Prostate gland (tissue), 2 donors: ENCODE data around the gene ZNF136. TPM values are rescaled to one million over a fixed set of nuclear protein-coding genes. Genes with fewer than 3 reads are reported as not detected.

Source experiments
- DNase-seq: peaks from one replicate; pipeline ENCODE4 v3.0.0-alpha.2; 2019; ENCODE audit warnings: low spot score
- H3K27ac ChIP-seq, 2 donors: fragments of 200-600 bp; sonication (generic); 2 replicates each; pipeline ENCODE4 v1.5.1; 2017 to 2019
- H3K27me3 ChIP-seq: fragments of 200-600 bp; sonication (generic); replicated peaks from 2 replicates; pipeline ENCODE4 v1.5.1; 2019; ENCODE audit not compliant: insufficient read depth
- H3K36me3 ChIP-seq, 2 donors: fragments of 200-600 bp; sonication (generic); 1 replicate in 1 of 2; 2 replicates in 1 of 2; pipeline versions ENCODE4 v1.5.1 to v1.8.1; 2017 to 2019
- H3K4me1 ChIP-seq: fragments of 200-600 bp; sonication (generic); replicated peaks from 2 replicates; pipeline ENCODE4 v1.5.1; 2019
- H3K4me3 ChIP-seq, 2 donors: fragments of 200-600 bp; sonication (generic); 2 replicates each; pipeline ENCODE4 v1.5.1; 2017 to 2019
- H3K9me3 ChIP-seq: fragments of 200-600 bp; sonication (generic); 2 replicates; pipeline ENCODE4 v1.5.1; 2017
- CTCF ChIP-seq, 4 experiments: fragments of 200-600 bp in 2 of 4; fragments of 450-650 bp in 2 of 4; sonication (generic) in 2 of 4; IDR thresholded peaks; 1 replicate in 3 of 4; 2 replicates in 1 of 4; pipeline ENCODE4 v1.5.1; 2016 to 2019; ENCODE audit warnings: antibody characterized with exemption in 4 of 4, mild to moderate bottlenecking in 2 of 4, moderate library complexity in 2 of 4
- POLR2A ChIP-seq: fragments of 450-650 bp; IDR thresholded peaks from one replicate; pipeline ENCODE4 v1.6.1; 2016; ENCODE audit warnings: antibody characterized with exemption, mild to moderate bottlenecking
- POLR2AphosphoS5 ChIP-seq: sonication (generic); formaldehyde crosslinking; IDR thresholded peaks from one replicate; pipeline ENCODE4 v1.6.1; 2017; ENCODE audit warnings: antibody characterized with exemption
- WGBS: methylation state at CpG from one replicate; pipeline ENCODE4 v1.1.5; 2018; 5-methylcytosine and 5-hydroxymethylcytosine counted together
- intact Hi-C: fragments of 100-400 bp; cut with DNase I; formaldehyde crosslinking; loops from one replicate; pipeline ENCODE4 v1.14.2; 2022
- total RNA-seq, 2 donors: library from RNA; depleted of rRNA; stranded (reverse); fragments of >200 nt; gene quantifications; one replicate each; pipeline ENCODE4 v1.1.0, GENCODE V29; 2016

ZNF136 gene
- total RNA-seq, 2 donors from 2014 or later = 11.9 to 14.9 TPM

- WGBS = 53% methylated on average over 4 of the region's 4 CpGs
- Histone ChIP-seq H3K27ac (no peak overlapping the region), H3K27me3 (no peaks in the 10 kb centered on the region), H3K4me3 (no peak overlapping the region), H3K4me1 (no peaks in the 10 kb centered on the region), H3K9me3 (no peaks in the 10 kb centered on the region), H3K36me3 (no peaks in the 10 kb centered on the region)
- intact Hi-C loops = no loop called here
- TF ChIP-seq CTCF (IDR thresholded peaks at IDR 0.05) (peak in 2 of 4 experiments; percentile 35 to 42), POLR2A (no peak), POLR2AphosphoS5 (no peak)
- peak; percentile 12 for DNase-seq
Observed at GRCh38 chr19:12202250-12202649, 39.4 kb downstream of the ZNF136 start.

GRCh38 chr19:12205296-12205695 lies 42.4 kb downstream of the ZNF136 start:
- Histone ChIP-seq H3K4me1 (no peaks in the 10 kb centered on the region), H3K4me3 (no peak overlapping the region), H3K27ac (no peak overlapping the region), H3K9me3 (no peaks in the 10 kb centered on the region), H3K36me3 (no peaks in the 10 kb centered on the region), H3K27me3 (no peaks in the 10 kb centered on the region)
- intact Hi-C loops = no loop called here
- TF ChIP-seq POLR2AphosphoS5 (no peak), CTCF (IDR thresholded peaks at IDR 0.05) (no peak), POLR2A (no peak)
- WGBS = 98% methylated on average over 4 of the region's 4 CpGs
- no peak for DNase-seq

- H3K27me3 ChIP-seq = no peaks in the 10 kb centered on the region
Observed at GRCh38 chr19:12208221-12208620, 45.3 kb downstream of the ZNF136 start.

GRCh38 chr19:12217332-12217731 lies 54.4 kb downstream of the ZNF136 start:
- TF ChIP-seq POLR2AphosphoS5 = no peak
- no peak for TF ChIP-seq POLR2A
- TF ChIP-seq CTCF (IDR thresholded peaks at IDR 0.05) = no peak
- Histone ChIP-seq H3K4me1 (no peaks in the 10 kb centered on the region), H3K27me3 (no peaks in the 10 kb centered on the region), H3K27ac (no peak overlapping the region), H3K4me3 (no peak overlapping the region), H3K36me3 (no peaks in the 10 kb centered on the region), H3K9me3 (no peaks in the 10 kb centered on the region)
- no peak for DNase-seq
- intact Hi-C loops = no loop called here

More at GRCh38 chr19:12208221-12208620, 45.3 kb downstream of the ZNF136 start:
- Histone ChIP-seq H3K4me3 (no peak overlapping the region), H3K9me3 (no peaks in the 10 kb centered on the region), H3K27ac (no peak overlapping the region), H3K4me1 (no peaks in the 10 kb centered on the region), H3K36me3 (no peaks in the 10 kb centered on the region)
- TF ChIP-seq CTCF (IDR thresholded peaks at IDR 0.05) (no peak), POLR2A (no peak), POLR2AphosphoS5 (no peak)
- no peak for DNase-seq
- 94% methylated on average over 2 of the region's 2 CpGs for WGBS
- intact Hi-C loops = no loop called here

DNA sequence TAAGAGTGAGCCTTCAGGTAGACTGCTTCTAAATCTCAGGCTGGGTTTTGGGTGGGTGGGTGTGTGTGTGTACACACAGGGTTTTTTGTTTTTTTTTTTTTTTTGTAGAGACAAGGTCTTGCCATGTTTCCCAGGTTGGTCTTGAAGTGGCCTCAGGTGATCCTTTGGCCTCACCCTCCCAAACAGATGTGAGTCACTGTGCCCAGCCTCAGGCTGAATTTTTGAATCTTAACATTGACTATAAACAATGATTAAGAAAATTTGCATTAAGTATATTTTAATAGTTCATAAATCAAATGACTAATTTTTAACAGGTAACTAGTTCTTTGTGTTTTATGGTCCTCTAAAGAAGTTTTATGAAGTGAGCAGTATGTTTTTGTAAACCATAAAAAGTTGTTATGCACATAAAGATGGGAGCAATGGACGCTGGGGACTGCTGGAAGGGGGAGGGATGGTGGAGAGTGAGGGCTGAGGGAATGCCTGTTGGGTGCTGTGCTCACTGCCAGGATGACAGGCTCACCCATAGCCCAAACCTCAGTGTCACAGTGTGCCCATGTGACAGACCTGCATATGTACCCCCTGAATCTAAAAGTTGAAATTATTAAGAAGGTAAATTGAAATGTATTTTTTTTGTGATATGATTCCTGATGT lies 60.2 kb downstream of the ZNF136 start:
- no peaks in the 10 kb centered on the region for H3K36me3 ChIP-seq
- H3K4me1 ChIP-seq = no peaks in the 10 kb centered on the region
- TF ChIP-seq POLR2A (no peak), POLR2AphosphoS5 (no peak), CTCF (IDR thresholded peaks at IDR 0.05) (no peak)
- H3K27me3 ChIP-seq = no peaks in the 10 kb centered on the region
- WGBS = 37% methylated on average over 1 of the region's 1 CpG
- H3K4me3 ChIP-seq = no peak overlapping the region
- H3K9me3 ChIP-seq = no peaks in the 10 kb centered on the region
- no peak for DNase-seq
- intact Hi-C loops = no loop called here
- H3K27ac ChIP-seq = no peak overlapping the region
